Hepatocyte (in vitro differentiated cells): ENCODE results near the gene PUM2. TPM values are rescaled to one million over a fixed set of nuclear protein-coding genes. Genes with fewer than 3 reads are reported as not detected.

Experiments used
- DNase-seq: peaks from one replicate; pipeline ENCODE4 v3.0.0-alpha.2; 2016; ENCODE audit warnings: low spot score
- H2AFZ ChIP-seq: fragments of 200-600 bp; sonication (generic); 2 replicates; pipeline ENCODE4 v1.6.0; 2016; ENCODE audit warnings: antibody characterized with exemption, mild to moderate bottlenecking
- H3K27ac ChIP-seq: fragments of 200-600 bp; sonication (generic); 2 replicates; pipeline ENCODE4 v1.5.1; 2016; ENCODE audit warnings: mild to moderate bottlenecking
- H3K27me3 ChIP-seq: fragments of 200-600 bp; sonication (generic); 2 replicates; pipeline ENCODE4 v1.6.1; 2016
- H3K36me3 ChIP-seq: fragments of 200-600 bp; sonication (generic); replicated peaks from 2 replicates; pipeline ENCODE4 v1.5.1; 2016; ENCODE audit warnings: low read depth; ENCODE audit not compliant: insufficient read depth
- H3K4me1 ChIP-seq: fragments of 200-600 bp; sonication (generic); 2 replicates; pipeline ENCODE4 v1.5.1; 2016; ENCODE audit warnings: mild to moderate bottlenecking, moderate library complexity; ENCODE audit not compliant: insufficient read depth
- H3K4me2 ChIP-seq: fragments of 200-600 bp; sonication (generic); 2 replicates; pipeline ENCODE4 v1.6.0; 2016
- H3K4me3 ChIP-seq: fragments of 200-600 bp; sonication (generic); 2 replicates; pipeline ENCODE4 v1.5.1; 2016; ENCODE audit warnings: mild to moderate bottlenecking
- H3K79me2 ChIP-seq: fragments of 200-600 bp; sonication (generic); 2 replicates; pipeline ENCODE4 v1.6.0; 2017; ENCODE audit warnings: mild to moderate bottlenecking
- H3K9me2 ChIP-seq: fragments of 200-600 bp; sonication (generic); replicated peaks from 2 replicates; pipeline ENCODE4 v1.6.0; 2017; ENCODE audit warnings: mild to moderate bottlenecking; ENCODE audit not compliant: insufficient read depth
- H3K9me3 ChIP-seq: fragments of 200-600 bp; sonication (generic); 2 replicates; pipeline ENCODE4 v1.5.1; 2016; ENCODE audit warnings: low read depth, mild to moderate bottlenecking
- H4K20me1 ChIP-seq: fragments of 200-600 bp; sonication (generic); 2 replicates; pipeline ENCODE4 v1.6.0; 2016; ENCODE audit warnings: mild to moderate bottlenecking; ENCODE audit not compliant: insufficient read depth, poor library complexity, severe bottlenecking
- EZH2 ChIP-seq: fragments of 200-600 bp; sonication (generic); IDR thresholded peaks from 2 replicates; pipeline ENCODE4 v1.6.1; 2016; ENCODE audit warnings: antibody characterized with exemption, mild to moderate bottlenecking, borderline replicate concordance
- EZH2phosphoT487 ChIP-seq: fragments of 200-600 bp; sonication (generic); IDR thresholded peaks from one replicate; pipeline ENCODE4 v1.6.1; 2018; ENCODE audit warnings: antibody characterized with exemption, mild to moderate bottlenecking, low read depth, moderate library complexity; ENCODE audit not compliant: unreplicated experiment, severe bottlenecking
- WGBS: methylation state at CpG from one replicate; pipeline ENCODE4 v1.1.6; 2016; ENCODE audit warnings: low lambda C conversion rate; ENCODE audit errors: missing lambda C conversion rate; 5-methylcytosine and 5-hydroxymethylcytosine counted together
- polyA plus RNA-seq: library from polyadenylated mRNA; unstranded; fragments of >200 nt; fragmentation: Nextera tagmentation; extraction: Ambion mirVana; gene quantifications from 2 replicates; pipeline ENCODE4 v1.2.1, GENCODE V29; 2016
- total RNA-seq: library from RNA; depleted of rRNA; stranded (reverse); fragments of >200 nt; gene quantifications from 2 replicates; pipeline ENCODE4 v1.2.3, GENCODE V29; 2014
- TF ChIP-seq, protein P1 (sequence below): fragments of 200-600 bp; sonication (generic); IDR thresholded peaks from 2 replicates; pipeline ENCODE4 v1.5.1; 2016; ENCODE audit warnings: antibody characterized with exemption, mild to moderate bottlenecking; ENCODE audit not compliant: poor library complexity

Gene PUM2
- total and polyA plus RNA-seq, 2 experiments from 2014 or later = 14.4 to 55.5 TPM

DNA sequence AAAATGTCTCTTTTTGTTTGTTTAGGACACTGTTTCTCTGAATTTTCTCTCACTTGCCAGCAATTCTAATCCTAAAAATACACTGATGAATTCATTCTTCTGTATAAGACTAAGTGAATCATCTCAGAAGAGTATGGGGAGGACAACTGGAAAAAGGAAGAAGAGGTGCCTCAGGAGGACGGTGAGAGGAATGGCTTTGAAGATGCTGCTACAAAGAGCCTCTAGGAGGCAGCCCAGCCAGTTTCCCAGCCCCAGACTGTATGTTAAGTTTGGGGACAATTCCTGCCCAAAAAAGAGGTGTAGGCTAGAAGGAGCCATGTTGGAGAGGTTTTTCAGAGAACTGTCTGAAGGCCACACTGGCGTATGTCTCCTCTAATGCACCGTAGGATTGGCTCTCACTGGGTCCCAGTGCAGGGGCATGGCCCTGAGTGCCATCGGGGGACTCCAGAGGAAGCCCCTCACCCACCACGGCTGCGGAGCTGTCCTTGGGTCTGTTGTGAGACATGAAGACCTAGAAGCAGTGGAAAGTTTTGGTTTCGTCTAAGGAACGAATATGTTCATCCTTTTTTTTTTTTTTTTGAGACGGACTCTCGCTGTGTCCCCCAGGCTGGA is 122.6 kb downstream of the PUM2 start:
- Histone ChIP-seq H3K4me2 (no peak overlapping the region), H3K79me2 (peaks cover 7% of the 10 kb centered on the region), H4K20me1 (no peaks in the 10 kb centered on the region), H2AFZ (no peak overlapping the region), H3K27me3 (no peaks in the 10 kb centered on the region), H3K36me3 (no peaks in the 10 kb centered on the region), H3K9me3 (no peaks in the 10 kb centered on the region), H3K4me3 (no peak overlapping the region), H3K9me2 (no peaks in the 10 kb centered on the region), H3K27ac (no peak overlapping the region), H3K4me1 (peaks cover 8% of the 10 kb centered on the region)
- WGBS = 91% methylated on average over 10 of the region's 10 CpGs
- no peak for DNase-seq
- TF ChIP-seq EZH2 = no peak
- TF ChIP-seq, protein P1, sequence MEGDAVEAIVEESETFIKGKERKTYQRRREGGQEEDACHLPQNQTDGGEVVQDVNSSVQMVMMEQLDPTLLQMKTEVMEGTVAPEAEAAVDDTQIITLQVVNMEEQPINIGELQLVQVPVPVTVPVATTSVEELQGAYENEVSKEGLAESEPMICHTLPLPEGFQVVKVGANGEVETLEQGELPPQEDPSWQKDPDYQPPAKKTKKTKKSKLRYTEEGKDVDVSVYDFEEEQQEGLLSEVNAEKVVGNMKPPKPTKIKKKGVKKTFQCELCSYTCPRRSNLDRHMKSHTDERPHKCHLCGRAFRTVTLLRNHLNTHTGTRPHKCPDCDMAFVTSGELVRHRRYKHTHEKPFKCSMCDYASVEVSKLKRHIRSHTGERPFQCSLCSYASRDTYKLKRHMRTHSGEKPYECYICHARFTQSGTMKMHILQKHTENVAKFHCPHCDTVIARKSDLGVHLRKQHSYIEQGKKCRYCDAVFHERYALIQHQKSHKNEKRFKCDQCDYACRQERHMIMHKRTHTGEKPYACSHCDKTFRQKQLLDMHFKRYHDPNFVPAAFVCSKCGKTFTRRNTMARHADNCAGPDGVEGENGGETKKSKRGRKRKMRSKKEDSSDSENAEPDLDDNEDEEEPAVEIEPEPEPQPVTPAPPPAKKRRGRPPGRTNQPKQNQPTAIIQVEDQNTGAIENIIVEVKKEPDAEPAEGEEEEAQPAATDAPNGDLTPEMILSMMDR = no peak
- no peak for TF ChIP-seq EZH2phosphoT487

DNA sequence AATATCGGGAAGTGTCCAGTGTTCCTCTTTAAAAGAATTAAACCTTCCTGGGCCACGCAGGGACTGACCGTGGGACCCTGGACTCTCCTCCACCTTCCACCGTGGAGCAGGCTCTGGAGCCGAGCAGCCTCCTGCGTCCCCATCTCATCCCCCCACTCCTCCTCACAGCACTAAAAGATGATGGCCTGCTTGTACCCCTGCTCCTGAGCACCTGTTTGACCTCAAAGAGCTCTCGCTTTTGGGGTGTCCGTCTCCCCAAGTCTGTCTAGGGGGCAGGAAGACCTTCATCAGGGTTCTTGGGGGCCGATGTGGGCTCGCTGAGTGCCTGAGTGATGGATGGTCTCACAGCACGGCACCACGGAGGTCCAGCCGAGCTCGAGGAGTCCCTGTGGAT is 124.5 kb downstream of the PUM2 start:
- no peak overlapping the region for H3K4me3 ChIP-seq
- peaks cover 24% of the 10 kb centered on the region for H3K4me1 ChIP-seq
- no peaks in the 10 kb centered on the region for H3K9me3 ChIP-seq
- peak overlapping the region; percentile 97 for H3K27ac ChIP-seq
- 94% methylated on average over 14 of the region's 14 CpGs for WGBS
- no peaks in the 10 kb centered on the region for H4K20me1 ChIP-seq
- H3K27me3 ChIP-seq = no peaks in the 10 kb centered on the region
- DNase-seq = no peak
- no peaks in the 10 kb centered on the region for H3K9me2 ChIP-seq
- TF ChIP-seq EZH2 (no peak), EZH2phosphoT487 (no peak)
- TF ChIP-seq, protein P1 = no peak
- H3K79me2 ChIP-seq = peaks cover 25% of the 10 kb centered on the region
- H2AFZ ChIP-seq = peak overlapping the region; percentile 54
- peak overlapping the region; percentile 99 for H3K4me2 ChIP-seq
- H3K36me3 ChIP-seq = no peaks in the 10 kb centered on the region

DNA sequence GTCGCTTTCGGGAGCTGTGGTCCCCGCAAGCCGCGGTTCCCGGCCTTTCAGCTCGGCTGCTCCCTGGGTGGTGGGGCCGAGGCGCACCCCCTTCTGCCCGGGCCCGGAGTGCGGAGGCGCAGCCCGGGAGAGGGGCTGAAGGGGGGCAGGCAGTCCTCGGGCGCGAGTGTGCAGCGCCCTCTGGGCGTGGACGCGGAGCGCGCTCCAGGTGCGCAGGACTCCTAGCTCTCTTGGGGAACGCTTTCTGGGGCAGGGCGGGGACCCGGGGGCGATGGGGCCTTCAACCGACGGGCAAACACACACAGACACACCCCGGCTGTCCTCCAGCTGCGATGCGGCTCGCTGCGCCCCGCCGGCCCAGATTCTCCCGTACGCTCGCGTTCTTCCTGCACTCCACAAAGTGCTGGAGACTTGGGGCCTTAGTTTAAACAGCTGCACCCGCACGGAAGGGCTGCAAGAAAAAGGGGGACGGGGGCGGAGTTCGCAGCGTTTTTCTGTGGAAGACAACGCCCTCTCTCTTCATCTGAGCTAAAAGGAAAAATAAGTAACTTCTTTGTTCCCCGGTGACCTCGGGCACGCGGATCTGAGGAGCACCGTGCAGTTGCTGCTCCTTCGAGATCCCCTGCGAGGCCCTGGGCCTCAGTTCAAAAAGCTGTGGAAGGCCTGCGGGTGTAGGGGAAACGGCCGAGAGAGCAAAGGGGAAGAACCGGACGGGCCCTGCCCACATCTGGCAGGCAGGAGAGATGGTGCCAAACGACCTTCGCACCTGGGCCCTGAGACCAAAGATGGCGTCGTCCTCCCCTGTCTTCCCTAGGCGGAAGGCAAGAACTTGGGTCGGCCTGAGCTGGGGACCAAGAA is 125.1 kb downstream of the PUM2 start:
- H3K27ac ChIP-seq = peak overlapping the region; percentile 97
- no peaks in the 10 kb centered on the region for H4K20me1 ChIP-seq
- no peaks in the 10 kb centered on the region for H3K36me3 ChIP-seq
- peak; percentile 90 for DNase-seq
- H3K4me1 ChIP-seq = peaks cover 29% of the 10 kb centered on the region
- no peaks in the 10 kb centered on the region for H3K9me3 ChIP-seq
- H3K27me3 ChIP-seq = no peaks in the 10 kb centered on the region
- peak overlapping the region; percentile 99 for H3K4me2 ChIP-seq
- H3K4me3 ChIP-seq = peak overlapping the region; percentile 89
- 19% methylated on average over 59 of the region's 66 CpGs for WGBS
- H3K9me2 ChIP-seq = no peaks in the 10 kb centered on the region
- TF ChIP-seq, protein P1 = peak; percentile 82
- TF ChIP-seq EZH2phosphoT487 (no peak), EZH2 (no peak)
- H3K79me2 ChIP-seq = peaks cover 32% of the 10 kb centered on the region
- peak overlapping the region; percentile 54 for H2AFZ ChIP-seq
